ENCODE results near the gene SDR42E2.
"Not testable (repeated sequence)": the region's sequence is repeated elsewhere in the genome, so short reads cannot be mapped to it uniquely, and the experiment has no call there.

The SDR42E2 gene

DNA sequence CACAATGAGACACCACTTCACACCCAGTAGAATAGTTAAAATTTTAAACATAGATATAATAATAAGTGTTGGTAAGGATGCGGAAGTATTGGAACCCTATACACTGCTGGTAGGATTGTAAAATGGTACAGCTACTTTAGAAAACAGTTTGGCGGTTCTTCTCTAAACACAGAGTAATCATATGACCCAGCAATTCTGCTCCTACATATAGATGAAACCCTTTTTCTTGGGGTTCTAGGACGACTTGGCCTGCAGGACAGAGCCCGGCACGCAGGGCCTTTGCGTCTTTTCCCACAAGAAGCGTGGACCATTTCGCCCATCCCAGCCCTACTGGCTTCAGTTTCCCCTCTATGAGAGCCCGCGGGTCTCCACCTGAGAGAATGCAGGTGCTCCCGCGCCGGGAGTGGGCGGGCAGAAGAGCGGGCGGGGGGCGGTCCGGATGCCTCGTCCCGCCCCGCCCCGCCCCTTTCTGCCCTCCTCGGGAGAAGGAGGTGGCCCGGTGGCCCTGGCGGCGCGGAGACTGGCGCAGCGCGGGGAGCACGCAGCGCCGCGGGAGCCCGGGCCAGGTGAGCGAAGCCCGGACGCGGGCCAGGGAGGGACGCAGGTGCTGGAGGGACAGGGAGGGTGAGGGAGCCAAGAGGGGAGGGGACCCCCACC lies at the start of gene SDR42E2:
TSS of gene SDR42E2 (plus strand) at position 508 of the 657 bp plus-strand sequence. CDS start 3,077 bp downstream, outside the sequence.
- peak; percentile 27 for DNase-seq

DNA sequence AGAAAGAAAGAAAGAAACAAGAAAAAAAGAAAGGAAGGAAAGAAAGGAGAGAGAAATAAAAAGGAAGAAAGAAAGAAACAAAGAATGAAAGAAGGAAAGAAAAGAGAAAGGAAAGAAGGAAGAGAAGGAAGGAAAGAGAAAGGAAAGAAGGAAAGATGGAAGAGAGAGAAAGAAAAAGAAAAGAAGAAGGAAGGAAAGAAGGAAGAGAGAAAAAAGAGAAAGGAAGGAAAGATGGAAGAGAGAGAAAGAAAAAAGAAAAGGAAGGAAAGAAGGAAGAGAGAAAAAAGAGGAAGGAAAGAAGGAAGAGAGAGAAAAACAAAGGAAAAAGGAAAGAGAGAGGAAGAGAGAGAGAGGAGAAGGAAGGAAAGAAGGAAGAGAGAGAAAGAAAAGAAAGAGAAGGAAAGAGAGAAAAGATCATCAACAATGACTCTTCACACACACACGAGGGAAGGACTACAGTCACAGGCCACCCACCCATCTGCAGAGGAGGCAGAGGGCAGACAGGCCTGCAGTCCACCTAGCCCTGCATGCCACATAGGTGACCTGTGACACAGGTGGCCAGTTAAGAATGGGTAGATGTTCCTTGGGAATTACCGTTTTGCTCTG lies 46.1 kb upstream of the SDR42E2 start:
- DNase-seq = no peak

DNA sequence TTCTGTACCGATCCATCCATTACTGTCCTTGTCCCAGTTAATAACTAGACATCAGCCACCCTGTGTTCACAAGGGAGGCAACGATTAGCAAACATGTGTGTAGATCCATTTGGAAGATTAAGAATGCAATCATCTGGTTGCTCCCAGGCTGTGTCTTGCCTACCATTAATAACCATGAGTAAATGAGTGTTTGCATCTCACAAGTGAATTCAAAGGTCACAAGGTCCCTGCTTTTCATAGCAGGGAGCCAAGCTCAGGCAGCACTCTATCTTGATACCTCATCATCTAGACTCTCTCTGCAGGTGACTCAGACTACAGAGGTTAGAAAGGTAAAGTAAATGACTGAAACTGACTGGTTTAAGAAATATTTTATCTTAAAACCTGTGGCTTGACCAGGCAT lies 44.7 kb upstream of the SDR42E2 start:
- no peak for DNase-seq

DNA sequence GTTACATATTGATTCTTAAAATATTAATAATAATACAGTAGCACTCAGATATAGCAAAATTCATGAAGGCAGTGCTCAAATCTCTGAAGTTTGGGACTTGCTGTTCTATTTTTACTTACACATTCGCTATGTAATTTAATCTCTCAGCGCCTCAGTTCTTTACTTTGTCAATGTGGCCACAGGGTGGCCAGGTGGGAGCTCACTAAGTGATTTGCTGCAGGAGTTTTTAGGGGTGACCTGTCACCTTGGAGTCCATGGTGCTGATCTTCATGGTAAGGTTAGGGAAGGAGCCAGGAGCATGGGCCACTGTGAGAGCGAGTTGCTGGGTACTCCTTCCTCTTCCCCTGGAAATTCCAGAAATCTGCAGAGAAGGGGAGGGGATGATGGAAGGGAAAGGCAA lies 41.9 kb upstream of the SDR42E2 start:
- no peak for DNase-seq

DNA sequence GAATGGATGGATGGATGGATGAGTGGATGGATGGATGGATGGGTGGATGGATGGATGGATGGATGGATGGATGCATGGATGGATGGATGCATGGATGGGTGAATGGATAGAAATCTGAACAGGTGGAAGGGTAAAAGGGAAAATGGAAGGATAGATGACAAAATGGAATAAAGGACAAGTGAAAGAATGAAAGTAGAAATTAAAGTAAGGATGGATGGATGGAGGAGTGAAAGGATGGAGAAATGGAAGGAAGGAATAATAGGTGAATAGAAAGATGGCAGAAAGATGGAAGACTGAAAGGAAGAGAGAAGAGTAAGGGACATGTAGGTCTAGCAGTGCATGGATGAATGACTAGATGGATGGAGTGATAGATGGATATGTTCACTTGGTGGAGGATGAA lies 40.1 kb upstream of the SDR42E2 start:
- DNase-seq = no peak

DNA sequence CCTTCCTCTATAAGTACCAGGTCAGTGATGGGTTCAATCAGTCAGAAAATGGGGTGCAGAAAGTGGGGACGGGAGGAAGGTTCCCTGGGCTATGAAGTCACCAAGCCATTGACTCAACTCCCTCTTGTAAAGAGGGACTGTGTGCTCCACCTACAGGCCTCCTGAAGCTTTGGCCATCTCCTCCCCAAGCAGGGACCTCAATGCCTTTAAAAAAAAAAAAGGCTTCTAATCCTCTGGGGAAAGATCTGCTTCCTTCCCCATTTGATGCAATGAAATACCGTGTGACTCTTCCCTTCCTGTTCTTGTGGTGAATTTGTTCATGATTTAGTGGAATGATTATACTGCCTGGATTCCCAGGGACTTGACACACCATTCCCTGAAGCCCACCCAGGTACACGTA lies 39.2 kb upstream of the SDR42E2 start:
- DNase-seq = peak; percentile 6

DNA sequence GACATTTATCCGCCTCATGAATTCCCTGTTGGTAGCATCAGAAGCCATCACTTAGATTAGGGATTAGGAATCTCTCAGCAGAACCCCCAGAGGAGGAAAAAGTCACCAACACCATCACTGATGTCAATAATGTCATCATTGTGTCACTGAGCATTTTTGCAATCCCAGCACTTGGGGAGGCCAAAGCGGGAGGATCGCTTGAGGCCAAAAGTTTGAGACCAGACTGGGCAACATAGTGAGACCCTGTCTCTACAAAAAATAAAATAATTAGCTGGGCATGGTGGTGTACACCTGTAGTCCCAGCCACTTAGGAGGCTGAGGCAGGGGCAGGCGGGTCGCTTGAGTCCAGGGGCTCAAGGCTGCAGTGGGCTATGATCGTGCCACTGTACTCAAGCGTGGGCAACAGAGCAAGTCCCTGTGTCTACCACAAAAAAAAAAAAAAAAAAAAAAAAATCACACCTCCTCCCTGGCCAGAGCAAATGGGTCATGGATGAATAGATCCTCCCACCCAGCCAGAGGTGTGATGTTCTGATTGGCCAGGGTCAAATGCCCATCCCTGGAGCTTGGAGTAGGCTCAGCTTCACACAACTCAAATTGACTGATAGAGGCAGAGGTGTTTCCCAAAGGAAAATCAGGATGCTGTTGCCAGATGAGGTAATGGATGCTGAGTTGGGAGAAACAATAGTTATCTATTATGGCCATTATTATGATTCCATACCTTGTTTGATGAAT lies 38.4 kb upstream of the SDR42E2 start:
- DNase-seq = no peak

DNA sequence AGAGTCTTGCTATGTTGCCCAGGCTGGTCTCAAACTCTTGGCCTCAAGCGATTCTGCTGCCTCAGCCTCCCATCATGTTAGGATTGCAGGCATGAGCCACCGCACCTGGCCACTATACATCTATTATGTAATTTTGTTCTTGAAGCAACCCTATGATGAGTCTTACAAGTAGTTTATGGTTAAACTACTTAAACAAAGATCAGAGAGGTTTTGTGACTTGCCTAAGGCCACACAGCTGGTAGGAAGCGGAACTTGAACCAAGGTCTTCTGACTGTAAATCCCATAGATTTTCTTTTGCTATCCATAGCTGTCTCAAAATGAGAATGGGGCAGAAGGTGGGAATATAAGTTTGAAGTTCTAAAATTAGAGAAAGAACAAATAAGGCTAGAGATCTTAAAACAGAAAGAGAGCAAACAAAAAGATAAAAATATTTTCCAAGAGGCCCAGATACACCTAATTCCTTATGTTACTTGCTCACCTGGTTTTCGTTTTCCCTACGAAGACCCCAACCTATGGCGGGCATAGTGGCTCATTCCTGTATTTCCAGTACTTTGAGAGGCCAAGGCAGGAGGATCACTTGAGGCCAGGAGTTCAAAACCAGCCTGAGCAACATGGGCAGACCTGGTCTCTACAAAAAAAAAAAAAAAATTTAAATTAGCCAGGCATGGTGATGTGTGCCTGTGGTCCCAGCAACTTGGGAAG lies 37.6 kb upstream of the SDR42E2 start:
- no peak for DNase-seq

DNA sequence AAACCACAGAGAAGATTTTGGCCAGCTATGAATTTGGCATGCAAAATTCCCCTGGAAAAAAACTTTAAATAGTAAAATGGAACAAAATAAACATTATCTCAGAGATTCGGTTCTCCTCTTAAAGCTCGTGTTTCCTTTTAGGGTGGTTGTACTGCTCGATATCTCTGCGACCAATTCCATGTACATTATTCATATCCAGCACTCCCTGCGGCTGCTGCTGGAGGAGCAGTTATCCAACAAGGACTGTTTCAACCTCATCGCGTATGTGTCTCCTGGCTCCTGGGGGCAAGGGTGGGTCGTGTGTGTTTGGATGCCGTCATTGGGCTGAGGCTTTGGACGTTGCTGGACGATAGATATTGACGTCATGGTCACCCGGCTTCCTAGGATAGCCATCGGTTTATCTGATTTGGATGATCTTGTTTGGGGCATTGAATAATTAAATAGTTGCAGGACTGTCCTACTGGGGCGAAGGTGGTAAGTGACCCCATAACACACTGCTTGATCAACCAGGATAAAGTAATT lies 36.2 kb upstream of the SDR42E2 start:
- no peak for DNase-seq

DNA sequence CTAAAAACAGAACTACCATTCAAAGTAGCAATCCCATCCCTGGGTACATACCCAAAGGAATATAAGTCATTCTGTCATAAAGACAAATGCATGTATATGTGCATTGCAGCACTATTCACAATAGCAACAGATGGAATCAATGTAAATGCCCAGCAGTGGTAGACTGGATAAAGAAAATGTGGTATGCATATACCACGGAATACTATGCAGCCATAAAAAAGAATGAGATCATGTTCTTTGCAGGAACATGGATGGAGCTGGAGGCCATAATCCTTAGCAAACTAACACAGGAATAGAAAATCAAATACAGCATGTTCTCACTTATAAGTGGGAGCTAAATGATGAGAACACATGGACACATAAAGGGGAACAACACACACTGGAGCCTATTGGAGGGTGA lies 33.8 kb upstream of the SDR42E2 start:
- not testable (repeated sequence) for DNase-seq

DNA sequence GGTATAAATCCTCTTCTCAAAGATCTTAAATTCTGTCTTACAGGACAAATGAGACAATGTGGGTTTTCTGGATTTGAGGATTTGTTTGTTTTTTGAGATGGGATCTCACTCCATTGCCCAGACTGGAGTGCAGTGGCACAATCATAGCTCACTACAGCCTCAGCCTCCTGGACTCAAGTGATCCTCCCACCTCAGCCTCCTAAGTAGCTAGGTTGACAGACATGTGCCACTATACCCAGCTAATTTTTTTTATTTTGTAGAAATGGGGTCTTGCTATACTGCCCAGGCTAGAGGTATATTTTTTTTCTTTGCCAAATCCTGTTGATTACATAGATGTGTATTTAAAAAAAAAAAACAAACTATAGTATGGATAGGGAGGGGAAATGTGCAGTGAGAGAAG lies 31.8 kb upstream of the SDR42E2 start:
- no peak for DNase-seq

DNA sequence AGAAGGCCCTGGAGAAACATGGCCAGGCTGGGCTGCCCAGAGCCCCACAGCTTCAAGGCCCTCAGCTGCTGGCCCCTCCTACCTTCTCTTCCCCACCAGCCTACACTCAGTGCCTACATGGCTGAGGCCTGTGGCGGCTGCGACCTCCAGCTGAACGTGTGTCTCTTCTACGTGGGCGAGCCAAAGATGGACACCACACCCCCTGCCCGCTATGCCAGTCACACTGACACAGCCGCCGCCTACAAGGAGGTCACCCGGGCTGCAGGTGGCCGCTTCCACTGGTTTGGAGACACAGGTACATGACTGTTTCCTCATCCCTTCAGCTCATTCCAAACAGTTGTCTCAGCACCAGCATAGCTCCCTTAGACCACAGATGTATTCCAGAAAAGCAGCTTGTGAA lies 29.5 kb upstream of the SDR42E2 start:
- DNase-seq = no peak

DNA sequence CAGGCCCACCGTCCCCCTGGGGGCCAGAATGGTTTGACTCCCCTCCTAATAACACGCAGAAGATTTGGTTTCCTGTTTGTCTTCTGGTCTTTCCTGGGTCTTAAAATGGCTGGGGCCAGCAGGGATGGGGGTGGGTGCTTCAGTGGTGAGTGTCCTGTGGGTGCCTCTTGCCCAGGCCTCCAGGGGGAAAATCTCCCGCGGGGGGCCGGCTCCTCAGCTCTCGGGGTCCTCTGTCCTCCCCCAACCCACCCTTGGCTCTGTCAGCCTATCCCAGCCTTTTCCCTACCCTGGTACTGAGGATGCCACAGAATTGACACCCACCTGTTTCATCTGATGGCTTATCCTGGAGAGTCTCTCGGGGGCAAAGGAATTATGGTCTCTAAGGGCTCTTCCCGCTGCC lies 23.8 kb upstream of the SDR42E2 start:
- DNase-seq = no peak

DNA sequence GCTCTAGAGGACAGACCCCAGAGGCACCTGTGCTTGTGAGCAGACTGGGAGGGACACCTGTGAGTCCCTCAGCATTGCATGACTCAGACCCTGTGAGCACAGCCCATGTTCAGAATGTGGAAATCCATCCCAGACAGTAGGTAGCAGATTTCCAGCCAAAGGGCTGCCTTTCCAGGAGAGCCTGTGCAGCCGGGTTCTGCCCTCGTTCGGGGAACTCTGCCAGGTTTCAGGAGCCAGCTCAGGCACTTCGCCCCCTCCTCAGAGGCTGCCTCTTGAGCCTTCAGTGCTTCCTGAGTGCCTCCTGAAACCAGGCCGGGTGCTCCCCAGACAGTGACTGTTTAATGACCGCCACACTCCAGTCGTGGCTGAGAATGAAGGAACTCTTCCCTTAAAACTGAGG lies 23.3 kb upstream of the SDR42E2 start:
- DNase-seq = no peak

DNA sequence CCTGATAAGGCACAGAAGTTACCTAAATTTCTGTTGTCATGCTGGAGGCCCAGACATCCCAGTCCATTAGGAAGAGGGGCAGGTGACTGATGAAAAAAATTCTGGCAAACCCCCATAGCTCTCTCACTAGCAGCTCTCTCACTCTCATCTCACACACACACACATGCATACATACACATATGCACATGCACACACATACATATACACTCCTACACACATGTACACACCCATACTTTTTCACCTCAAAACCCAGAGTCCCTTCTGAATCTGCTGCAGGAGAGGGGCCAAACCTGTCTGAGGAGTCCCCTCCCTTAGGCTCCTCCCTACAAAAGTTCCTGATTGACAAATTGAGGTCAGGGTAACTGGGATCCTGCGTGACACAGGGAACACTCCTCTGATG lies 22.6 kb upstream of the SDR42E2 start:
- DNase-seq = no peak

DNA sequence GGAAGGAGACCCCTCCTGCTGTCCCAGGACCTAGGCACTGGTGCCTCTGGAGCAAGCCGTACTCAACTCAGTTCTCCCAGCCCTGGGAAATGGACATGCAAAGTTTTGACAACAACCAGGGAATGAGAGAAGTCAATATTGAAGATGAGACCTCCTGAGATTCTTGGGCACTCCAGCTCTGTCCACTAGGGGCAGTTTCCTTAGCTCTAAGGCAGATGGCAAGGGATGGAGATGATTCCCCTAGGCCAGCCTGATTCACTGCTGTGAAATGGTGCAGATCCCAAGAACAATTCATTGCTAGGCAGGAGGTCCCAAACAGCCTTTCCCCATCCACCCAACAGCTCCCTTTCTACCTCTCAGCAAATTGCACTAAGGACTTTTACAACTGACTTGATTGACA lies 20.5 kb upstream of the SDR42E2 start:
- DNase-seq = no peak

DNA sequence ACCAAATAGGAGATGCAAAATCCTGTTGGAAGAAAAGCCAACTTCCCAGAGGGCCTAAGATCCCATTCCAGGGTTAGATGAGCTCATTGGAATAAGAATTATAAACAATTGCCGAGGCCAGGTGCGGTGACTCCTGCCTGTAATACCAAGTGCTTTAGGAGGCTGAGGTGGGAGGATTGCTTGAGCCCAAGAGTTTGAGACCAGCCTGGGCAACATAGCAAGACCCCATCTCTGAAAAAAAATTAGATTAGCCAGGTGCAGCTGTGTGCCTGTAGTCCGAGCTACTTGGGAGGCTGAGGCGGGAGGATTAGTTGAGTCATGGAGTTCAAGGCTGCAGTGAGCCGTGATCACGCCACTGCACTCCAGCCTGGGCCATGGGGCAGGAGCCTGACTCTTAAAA lies 17.8 kb upstream of the SDR42E2 start:
- DNase-seq = no peak

DNA sequence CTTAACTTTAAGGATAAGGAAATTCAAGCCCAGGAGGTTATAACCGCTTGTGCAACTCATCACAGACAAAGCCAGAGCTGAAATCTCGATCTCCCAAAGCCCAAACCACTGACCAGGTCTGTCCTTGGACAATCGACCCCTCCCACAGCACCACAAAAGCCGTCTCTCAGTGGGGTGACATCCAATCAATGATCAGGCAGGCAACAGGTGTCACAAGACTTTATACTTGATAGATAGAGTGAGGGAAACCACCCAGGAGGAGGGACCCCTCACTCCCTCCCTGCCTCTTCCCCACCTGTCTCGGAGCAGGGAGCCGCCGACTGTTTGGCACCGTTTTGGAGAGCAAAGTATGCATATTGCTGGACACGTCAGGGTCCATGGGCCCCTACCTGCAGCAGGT lies 14.5 kb upstream of the SDR42E2 start:
- no peak for DNase-seq

DNA sequence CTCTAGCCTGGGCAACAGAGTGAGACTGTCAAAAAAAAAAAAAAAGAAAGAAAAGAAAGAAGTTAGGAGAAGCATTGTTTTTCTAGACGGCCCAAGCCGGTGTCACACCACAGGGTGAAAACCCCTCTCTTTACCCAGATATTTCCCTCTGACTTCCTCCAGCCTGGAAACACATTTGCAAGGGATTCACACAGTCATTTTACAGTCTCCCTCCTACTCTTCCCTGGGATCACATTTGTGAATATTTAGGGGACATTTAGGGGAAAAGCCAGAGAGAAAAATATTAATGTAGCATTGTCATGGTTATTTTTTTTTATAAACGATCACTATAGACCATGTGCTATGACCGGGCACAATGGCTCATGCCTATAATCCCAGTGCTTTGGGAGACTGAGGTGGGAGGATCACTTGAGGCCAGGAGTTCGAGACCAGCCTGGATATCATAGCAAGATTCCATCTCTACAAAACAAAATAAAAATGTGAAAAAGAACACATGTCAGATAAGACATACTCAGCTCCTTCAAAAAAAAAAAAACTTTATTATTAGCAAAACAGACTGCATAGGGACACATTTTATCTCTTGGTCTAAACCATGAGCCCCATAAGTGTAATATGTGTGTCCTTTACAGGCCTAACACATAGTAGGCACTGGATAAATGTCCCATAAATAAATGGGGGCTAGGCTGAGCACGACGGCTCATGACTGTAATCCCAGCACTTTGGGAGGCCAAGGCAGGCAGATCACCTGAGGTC lies 10.9 kb upstream of the SDR42E2 start:
- DNase-seq = no peak

DNA sequence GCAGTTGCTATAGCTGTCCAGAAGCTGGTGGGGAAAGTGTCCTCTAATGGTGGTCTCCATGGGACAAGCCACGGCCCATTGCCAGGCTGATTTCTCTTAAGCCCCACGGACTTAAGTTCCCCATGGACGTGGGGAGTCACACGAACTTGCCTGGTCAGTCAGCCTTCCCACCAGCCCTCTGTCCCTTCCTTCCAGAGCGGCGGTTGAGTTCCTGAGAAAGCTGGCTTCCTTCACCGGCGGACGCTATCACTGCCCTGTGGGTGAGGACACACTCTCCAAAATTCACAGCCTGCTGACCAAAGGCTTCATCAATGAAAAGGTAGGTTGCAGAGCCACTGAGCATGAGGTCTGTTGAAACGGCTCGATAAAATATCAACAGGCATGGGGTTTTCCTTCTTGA lies 10.0 kb upstream of the SDR42E2 start:
- no peak for DNase-seq

DNA sequence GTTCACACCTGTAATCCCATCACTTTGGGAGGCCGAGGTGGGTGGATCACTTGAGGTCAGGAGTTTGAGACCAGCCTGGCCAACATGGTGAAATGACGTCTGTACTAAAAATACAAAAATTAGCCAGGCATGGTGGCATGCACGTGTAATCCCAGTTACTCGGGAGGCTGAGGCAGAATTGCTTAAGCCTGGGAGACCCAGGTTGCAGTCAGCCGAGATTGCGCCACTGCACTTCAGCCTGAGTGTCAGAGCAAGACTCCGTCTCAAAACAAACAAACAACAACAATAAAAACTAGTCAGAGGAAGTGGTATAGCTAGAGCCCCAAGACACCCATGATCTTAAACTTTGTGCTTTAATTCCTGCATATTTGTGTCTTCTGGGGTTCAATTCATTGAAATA lies 9.2 kb upstream of the SDR42E2 start:
- DNase-seq = not testable (repeated sequence)

DNA sequence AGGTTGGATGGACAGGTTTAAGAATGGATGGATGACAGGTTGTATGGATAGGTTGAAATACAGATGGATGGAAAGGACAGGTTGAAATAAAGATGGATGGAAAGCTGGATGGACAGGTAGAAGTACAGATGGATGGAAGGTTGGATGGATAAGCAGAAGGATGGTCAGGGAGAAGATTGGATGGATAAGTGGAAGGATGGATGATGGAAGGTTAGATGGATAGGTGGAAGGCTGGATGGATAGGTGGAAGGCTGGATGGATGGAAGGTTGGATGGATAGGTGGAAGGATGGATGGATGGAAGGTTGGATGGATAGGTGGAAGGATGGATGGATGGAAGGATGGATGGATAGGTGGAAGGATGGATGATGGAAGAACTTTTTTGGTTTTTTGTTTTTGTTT lies 905 bp upstream of the SDR42E2 start:
- no peak for DNase-seq

DNA sequence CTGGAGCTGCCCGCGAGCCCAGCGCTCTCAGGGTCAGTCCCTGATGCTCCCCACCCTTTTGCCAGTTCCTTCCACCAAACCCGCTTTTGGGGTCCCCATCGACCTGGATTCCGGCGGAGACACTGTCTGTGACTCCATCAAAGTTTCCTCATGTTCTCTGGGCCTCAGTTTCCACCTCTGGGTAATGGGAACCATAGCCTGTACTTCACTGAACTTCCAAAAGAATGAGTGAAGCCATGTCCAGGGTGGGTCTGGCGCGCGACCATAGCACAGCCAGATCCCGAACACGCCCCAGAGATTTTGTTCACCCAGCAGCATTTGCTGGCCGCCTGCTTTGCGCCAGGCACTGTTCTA lies 327 bp downstream of the SDR42E2 start:
- DNase-seq = no peak

Measured in NCI-H2171 treated with DMSO at 0.1 percent for 48 hours (cell line).